Activated naive CD4-positive, alpha-beta T cell treated with Interleukin-2 at 50 U/mL for 16 hours (primary cell): ENCODE data around the gene NPIPB2.
"Not testable (repeated sequence)": the region's sequence is repeated elsewhere in the genome, so short reads cannot be mapped to it uniquely, and the experiment has no call there.

ENCODE experiments used
- DNase-seq: peaks from one replicate; pipeline ENCODE4 v3.0.0-alpha.2; 2020

Gene NPIPB2

DNA sequence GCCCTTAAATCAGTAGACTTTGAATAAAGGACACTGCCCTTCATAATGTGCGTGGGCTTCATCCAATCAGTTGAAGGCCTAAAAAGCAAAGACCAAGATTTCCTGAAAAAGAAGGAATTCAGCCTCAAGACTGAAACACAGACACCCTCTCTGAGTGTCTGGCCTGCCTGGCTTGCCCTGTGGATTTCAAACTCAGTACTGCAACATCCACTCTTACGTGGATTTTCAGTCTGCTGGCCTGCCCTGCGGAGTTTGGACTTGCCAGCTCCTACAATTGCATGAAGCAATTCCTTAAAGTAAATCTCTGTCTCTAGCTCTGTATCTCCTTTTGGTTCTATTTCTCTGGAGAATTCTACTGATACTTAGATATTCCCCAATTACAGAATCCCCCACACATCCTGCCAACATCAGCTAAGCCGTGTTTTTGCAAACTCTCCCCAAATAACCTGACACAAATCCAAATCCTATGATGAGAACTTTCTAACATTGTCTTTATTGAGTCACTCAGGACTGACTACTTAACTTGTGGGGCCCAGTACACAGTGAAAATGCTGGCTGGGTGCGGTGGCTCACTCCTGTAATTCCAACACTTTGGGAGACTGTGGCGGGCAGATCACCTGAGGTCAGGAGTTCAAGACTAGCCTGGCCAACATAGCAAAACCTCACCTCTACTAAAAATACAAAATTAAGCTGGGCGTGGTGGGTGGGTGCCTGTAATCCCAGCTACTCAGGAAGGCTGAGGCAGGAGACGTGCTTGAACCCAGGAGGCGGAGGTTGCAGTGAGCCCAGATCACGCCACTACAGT lies 15.9 kb upstream of the NPIPB2 start:
- DNase-seq: no peak

DNA sequence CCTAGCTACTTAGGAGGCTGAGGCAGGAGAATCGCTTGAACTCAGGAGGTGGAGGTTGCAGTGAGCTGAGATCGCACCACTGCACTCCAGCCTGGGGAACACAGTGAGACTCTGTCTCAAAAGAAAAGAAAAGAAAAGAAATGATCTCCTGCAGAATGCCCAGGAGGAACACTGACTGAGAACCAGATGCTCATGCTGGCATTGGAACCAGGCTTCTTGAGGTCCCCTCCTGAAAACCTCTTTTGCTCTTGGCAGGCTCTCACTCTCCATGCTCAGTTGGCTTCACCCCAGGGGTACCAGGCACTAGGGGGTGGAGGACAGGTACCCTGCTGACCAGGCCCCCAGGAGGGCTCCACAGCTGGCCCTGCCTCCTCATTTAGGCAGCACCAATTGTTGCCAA lies 14.7 kb upstream of the NPIPB2 start:
- no peak for DNase-seq

DNA sequence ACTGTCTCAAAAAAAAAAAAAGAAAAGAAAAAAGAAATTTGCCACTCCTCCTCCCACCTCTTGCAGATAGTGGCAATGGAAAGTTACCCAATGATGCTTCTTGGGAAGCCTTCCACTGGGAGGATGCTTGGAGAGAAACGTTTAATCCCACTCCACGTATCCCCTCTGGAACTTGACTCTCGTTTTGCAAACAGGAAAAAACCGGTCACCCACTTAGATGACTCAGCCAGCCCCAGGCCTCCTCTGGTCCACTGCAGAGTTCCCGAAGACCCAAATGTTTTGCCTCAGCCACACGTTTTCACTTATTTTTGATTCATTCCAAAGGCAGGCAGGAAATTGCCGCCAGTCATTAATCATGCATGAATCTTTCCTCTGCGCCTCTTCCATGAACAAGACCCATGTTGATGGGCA lies 13.9 kb upstream of the NPIPB2 start:
- no peak for DNase-seq

DNA sequence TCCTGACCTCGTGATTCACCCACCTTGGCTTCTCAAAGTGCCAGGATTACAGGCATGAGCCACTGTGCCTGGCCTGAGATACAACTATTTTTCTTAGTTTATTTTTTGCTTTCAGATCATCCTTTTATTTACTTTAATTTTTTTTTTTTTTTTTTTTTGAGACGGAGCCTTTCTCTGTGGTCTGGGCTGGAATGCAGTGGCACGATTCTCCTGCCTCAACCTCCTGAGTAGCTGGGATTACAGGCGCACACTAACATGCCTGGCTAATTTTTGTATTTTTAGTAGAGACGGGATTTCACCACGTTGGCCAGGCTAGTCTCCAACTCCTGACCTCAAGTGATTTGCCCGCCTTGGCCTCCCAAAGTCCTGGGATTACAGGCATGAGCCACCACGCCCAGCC lies 11.7 kb upstream of the NPIPB2 start:
- DNase-seq: not testable (repeated sequence)

DNA sequence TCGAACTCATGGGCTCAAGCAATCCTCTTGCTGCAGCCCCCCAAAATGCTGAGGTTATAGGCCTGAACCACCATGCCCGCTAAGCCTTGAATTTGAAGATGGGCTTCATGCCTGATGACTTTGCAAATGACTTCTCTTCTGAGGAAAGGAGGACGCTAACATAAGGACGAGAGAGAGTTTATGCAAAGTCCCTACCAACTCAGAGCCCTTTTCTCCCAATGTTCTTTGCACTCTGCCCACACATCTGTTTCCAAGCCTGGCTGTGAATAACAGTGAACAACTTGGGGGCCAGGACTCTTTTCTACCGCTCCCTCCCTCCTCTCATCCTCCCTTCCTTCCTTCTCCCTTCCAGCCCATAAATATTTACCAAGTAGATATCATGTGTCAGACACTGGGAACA lies 8.5 kb upstream of the NPIPB2 start:
- no peak for DNase-seq

DNA sequence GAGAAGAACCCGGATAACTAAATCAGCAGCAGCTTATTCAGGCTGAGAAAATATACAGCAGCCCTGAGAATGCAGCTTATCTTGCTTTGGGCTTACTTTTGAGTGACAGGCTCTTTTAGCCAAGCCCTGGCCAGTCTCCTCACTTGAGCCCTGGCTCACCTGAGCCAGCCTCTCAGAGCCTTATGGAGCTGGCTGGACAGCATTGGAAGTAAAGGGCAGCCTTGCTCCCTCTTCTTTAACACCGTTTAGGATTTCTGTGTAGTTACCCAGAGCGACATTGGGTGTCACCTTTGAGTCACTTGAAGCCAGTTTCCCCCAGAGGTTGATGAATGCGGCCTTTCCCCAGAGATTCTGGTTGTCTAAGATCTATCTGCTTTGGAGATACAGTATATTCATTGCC lies 7.7 kb upstream of the NPIPB2 start:
- DNase-seq: no peak

DNA sequence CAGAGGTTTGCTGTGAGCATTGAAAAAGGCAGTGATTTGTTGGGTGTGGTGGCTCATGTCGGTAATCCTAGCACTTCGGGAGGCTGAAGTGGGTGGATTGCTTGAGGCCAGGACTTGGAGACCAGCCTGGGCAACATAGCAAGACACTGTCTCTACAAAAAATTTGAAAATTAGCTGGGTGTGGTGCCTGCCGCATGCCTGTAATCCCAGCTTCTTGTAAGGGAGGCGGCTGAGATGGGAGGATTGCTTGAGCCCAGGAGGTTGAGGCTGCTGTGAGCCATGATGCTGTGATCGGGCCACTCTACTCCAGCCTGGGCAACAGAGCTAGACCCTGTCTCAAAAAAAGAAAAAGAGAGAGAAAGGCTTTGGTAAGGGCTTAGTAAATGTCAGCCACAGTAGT lies 7.0 kb upstream of the NPIPB2 start:
- DNase-seq: no peak

DNA sequence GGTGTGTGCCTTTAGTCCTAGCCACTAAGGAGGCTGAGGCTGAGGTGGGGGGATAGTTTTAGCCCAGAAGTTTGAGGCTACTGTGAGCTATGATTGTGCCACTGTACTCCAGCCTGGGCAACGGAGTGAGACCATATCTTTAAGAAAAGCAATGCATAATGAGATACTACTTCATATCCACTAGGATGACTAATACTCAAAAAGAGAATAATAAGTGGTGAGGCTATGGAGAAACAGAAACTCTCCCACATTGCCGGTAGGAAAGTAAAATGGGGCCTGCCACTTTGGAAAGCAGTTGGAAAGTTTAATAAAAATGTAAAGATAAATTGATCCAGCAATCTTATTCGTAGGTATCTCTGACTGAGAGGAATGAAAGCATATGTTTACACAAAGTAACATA lies 4.6 kb upstream of the NPIPB2 start:
- no peak for DNase-seq

DNA sequence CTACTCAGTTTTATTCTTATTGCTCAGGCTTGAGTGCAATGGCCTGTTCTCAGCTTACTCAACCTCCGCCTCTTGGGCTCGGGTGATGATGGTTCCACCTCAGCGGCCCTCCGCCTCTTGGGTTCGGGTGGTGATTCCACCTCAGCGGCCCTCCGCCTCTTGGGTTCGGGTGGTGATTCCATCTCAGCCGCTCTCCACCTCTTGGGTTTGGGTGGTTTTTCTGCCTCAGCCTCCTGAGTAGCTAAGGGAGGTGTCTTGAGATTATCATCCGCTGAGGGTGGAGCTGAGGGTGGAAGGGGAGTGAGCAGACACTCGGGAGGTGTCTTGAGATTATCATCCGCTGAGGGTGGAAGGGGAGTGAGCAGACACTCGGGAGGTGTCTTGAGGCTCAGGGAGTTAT lies 14.5 kb downstream of the NPIPB2 start:
- DNase-seq: not testable (repeated sequence)

DNA sequence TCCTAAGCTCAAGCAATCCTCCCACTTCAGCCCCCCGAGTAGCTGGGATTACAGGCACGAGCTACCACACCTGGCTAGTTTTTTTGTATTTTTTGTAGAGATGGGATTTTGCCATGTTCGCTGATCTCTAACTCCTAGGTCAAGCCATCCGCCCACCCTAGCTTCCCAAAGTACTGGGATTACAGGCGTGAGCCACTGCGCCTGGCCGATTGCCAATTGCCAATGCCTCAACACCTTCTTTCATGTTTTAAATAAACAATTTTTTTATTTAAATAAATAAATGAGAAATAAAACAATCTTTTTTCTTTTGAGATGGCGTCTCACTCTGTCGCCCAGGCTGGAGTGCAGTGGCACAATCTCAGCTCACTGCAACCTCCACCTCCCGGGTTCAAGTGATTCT lies 17.8 kb downstream of the NPIPB2 start:
- DNase-seq: not testable (repeated sequence)

DNA sequence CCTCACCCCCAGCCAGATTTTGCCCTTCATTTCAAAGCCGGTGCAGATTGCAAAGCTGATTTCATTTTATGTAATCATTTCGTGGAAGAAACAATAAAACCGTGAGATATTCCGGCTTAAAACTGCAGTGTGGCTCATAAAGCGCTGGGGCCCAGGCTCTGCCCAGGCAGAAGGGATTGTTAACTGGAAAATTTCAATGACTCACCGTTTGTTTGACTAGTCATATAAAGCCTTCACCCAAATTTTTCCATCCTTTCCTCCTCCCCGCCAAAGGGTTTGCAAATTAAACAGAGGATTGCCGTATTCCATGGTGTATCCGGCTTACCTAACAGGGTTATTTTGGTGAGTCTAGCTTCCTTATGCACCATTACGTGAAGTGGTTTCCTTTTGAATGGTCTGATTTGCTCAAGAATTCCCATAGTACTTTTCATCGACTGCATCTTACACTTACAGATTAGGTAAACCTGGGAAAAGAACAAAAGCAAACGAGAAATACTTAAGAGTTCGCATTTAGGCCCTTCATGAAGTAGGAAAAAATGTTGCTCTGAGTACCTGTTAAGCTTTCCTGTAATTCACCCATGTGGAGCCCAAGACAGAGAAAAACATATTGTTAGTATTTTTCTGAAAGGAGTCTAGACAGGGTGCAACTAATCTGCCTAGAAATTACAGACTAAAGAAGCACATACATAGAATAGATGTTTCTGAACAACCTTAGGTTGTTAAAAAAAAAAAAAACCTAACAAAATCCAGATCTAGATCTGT lies 25.1 kb downstream of the NPIPB2 start:
- DNase-seq: no peak

DNA sequence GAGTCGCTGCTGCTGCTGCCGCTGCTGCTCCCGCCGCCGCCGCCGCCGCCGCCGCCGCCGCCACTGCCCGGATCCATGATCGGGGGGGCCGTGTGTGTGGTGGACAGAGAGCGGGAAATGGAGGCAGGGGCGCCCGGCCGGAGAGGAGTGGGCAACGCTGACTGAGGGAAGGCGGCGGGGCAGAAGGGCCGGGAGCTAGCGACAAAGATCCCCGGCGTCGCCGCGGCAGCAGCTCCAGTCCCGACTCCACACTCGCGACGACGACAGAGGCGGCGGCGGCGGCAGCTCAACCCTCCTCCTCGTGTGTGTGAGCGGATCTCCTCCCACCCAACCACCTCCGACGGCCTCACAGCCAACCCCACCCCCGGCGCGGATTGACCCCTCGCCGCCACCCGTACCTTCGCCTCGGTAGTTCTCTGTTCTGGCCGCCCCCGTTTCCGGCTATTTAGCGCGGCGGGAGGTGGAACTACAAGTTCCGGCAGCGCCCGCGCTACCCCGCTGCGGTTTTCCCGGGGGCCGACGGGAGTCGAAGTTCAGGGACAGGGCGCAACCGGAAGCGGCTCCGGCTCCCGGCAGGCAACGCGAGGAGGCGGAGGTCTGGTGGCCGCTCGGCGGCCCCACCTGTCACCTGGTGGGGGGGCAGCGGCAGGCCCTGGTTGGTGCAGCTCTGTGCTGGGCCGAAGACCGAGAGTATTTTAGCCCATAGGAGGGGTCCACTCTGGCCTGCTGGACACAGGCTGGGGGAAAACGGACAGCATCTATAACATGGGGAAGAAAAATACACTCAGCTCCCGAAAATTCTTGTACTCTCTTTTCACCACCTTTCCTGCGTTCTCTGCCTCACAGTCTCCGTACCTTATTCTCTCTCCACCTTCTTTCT lies 26.0 kb downstream of the NPIPB2 start, which contains the start of gene GSPT1:
Gene GSPT1 (minus strand): TSS at position 313 of the 880 bp plus-strand sequence. CDS start 236 bp downstream, at position 77.
- peak; percentile 99 for DNase-seq

DNA sequence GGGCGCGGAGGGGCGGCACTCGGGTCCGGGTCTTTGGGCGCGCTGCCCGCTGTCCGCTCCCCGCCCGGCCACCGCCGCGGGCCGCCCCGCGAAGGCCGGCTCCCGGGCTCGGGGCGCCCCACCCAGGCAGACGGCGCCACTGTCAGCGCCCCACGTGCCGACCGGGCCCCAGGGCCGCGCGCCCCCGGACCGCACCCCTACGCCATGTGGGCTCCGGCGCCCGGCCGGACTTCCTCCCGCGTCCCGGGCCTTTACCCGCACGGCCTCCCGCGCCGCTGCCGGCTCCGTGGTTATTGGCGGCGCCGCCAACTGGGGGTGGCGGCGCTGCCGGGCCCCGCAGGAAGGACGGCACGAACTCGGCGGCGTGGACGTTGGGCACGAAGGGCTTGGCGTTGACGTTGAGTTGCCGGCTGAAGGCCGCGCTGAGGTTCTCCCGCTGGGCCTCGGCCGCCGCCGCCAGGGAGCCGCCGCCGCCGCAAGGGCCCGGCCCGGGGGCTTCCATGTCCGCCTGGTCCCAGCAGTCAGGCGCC lies 26.7 kb downstream of the NPIPB2 start:
- peak; percentile 46 for DNase-seq

DNA sequence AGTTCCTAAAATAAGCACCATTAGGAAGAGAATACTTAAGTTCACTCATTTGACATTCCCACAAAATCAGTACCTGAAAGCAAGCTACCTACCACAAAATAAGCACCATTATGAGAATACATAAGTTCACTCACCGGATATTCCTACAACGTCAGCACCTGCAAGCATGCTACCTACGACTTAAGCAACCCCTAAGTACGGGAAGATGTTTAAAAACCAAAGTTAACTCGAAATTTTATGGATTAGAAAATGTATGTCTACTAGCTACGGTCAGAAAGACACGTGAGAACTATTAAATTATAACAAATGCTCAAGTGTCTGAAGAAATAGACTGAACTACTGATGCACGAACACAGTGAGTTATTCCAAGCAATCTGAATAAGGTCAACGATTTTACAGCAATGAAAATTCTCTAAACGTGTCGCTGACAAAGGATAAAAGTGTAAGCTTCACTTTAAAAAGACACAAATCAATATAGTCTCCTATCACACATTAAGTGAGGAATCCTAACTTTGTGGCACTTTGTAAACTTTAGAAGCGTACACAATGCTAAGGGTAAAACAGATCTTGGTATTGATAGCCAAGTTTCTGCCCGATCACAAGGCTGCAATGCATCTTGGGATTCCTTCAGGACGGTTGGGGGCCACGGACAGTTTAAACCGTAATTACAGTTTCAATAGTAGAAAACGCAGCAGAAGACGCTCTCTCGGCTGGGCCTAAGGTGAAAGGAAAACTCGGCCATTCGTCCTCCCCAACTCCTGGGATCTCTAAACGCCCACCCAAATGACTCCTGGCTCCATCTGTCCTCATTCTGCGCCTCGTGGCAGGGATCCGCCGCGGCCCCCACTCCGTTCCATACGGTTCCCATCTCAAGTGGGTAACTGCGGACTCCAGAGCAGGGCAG lies 27.4 kb downstream of the NPIPB2 start:
- peak; percentile 39 for DNase-seq

DNA sequence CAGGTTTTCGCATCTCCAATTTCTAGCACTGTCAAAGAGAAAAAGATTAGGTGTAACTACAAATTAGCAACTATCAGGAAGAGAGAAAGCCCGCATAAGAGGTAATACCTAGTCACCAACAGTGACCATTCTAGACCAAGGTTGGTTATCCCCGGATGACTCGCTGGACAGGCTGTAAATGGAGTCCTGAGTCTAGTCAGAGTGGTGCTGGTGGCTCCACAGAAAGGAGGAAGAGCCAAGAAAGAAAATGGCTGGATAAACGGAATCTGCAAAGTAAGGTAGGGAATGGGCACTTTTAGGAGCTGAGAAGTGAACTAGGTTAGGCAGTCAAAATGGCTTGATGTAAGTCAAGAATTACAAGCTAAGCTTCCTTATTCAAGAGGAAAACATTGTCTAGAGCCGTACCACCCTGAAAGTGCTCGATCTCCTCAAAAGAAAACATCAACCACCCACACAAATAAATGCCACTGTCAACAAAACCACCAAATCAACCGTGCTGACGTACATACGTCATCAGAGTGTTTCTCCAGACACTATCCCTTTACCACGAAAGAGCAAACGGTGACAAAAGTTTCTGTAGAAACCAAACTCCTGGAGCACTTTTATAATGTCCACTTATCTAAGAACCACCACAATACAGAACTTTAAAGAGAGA lies 28.3 kb downstream of the NPIPB2 start:
- peak; percentile 20 for DNase-seq

DNA sequence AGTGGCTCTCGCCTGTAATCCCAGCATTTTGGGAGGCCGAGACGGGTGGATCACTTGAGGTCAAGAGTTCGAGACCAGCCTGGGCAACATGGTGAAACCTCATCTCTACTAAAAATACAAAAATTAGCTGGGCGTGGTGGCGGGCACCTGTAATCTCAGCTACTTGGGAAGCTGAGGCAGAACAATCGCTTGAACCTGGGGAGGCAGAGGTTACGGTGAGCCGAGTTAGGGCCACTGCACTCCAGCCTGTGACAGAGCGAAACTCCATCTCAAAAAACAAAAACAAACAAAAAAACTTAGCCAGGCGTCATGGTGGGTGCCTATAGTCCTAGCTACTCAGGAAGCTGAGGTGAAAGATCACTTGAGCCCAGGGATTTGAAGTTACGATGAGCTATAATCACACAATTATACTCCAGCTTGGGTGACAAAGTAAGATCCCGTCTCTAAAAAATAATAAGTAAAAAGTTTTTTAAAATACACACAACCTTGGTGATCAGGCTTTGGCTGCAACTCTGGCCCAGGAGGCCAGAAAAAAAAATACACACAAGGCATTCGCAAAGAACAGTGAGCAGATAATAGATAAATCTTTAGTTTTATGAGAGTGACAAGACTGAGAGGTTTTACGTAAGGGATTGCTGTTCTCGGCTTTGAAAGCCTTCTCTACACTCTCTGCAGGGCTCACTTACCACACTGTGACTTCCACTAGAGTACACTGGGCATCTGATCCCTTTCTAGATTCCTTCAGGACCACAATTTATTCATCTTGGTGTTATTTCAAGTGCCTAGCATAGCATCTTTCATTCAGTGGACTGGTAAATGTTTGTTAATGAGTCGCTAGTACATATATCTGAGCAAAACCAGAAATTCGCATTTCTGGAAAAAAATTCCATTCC lies 31.9 kb downstream of the NPIPB2 start:
- no peak for DNase-seq

DNA sequence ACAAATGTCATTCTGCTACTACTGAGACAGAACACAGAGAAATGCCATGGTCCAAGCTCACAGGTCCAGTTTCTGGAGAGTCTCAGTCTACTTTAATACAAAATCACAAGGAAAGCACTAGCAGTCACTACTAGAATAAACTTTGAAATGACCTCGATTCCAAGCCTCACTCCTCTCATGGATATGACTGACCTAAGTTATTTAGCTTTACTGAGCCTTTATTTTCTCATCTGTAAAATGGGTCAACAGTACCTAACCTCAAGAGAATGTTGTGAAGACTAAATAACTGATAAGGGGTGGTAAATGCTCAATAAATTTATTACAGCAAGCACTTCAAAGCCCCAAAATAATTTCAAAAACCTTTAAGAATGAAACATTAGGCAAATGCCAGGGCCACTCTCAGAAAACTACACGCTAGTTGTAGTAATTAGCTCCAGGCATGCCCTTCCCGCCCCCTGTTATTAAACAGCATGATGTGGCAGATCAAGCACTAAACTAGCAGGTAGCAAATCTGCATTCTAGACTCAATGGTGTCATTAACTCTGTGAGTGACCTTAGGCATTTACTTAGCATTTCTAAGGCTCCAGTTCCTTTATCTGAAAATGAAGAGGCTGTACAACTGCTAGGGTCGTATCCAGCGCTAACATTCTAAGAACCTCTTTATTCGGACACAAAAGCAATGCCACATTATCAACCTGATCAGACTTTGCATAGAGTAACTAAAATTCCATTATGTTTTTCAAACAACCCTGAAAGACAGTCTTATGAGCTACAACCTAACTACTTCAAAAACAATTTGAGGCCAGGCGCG lies 34.5 kb downstream of the NPIPB2 start:
- DNase-seq: no peak

DNA sequence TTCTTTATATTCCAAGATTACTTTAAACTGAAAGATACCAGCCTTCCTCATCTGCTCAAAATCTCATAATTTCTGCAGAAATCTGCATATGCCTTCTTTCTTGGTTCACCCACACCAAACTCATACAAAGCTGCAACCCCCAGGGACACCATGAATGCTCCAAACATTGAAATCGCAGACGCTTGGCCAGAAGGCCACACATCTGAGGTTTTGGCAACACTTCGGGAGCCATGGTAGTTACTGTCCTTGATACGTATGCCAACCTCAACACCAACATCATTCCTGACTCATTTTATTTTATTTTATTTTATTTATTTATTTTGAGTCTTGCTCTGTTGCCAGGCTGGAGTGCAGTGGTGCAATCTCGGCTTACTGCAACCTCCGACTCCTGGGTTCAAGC lies 37.9 kb downstream of the NPIPB2 start:
- no peak for DNase-seq

DNA sequence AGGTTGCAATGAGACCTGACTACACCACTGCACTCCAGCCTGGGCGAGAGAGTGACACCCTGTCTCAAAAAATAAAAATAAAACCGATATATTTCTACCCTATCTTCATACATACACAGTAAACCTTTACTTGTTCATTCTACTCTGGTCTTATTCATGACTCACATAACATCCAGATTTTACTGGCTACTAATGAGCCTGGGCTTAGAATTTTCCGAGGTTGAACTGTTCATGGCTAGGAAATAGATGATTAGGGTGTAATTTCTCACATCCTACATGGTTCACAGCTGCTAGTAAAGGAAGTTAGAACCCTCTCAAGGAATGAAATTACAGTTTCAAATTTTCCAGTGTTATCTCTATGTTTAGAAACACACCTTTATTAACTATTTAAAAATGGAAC lies 40.8 kb downstream of the NPIPB2 start:
- DNase-seq: no peak
